ENCODE data around the gene CTSS.
"Not testable (repeated sequence)": the region's sequence is repeated elsewhere in the genome, so short reads cannot be mapped to it uniquely, and the experiment has no call there.

The CTSS gene

DNA sequence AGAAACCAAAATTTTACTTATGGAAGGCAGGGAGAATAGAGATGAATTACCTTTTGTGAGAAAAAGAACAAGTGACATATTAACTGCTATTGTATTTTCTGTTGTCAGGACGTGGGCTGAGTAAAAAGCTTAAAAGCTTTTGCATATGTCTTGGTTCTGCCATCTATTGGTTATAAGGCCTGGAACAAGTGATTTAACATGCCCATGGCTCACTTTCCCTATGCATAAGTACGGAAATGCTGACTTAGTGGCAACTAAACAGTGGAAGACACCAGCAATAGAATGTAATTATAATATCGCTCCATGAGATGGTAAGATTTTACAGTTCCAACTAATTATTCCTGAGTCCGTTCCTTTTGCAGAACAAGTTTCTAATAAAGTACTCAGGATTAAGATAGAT lies 6.7 kb upstream of the CTSS start:
- DNase-seq: no peak

GRCh38 chr1:150767704-150768103 lies 2.1 kb upstream of the CTSS start:
- DNase-seq: not testable (repeated sequence)

DNA sequence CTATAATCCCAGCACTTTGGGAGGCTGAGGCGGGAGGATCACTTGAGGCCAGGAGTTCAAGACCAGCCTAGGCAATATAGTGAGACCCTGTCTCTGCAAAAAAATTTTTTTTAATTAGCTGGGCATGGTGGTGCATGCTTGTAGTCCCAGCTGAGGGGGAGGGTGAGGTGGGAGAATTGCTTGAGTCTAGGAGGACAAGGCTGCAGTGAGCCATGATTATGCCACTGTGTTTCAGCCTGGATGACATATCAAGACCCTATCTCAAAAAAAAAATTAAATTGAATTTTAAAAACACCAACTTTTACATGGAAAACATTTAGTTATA lies 361 bp upstream of the CTSS start:
- DNase-seq: not testable (repeated sequence)

GRCh38 chr1:150764617-150765101 lies 919 bp downstream of the CTSS start:
- no peak for DNase-seq

GRCh38 chr1:150763018-150763417 lies 2.6 kb downstream of the CTSS start:
- DNase-seq: no peak

- no peak for DNase-seq
Observed at GRCh38 chr1:150762552-150762951, 3.0 kb downstream of the CTSS start.

DNA sequence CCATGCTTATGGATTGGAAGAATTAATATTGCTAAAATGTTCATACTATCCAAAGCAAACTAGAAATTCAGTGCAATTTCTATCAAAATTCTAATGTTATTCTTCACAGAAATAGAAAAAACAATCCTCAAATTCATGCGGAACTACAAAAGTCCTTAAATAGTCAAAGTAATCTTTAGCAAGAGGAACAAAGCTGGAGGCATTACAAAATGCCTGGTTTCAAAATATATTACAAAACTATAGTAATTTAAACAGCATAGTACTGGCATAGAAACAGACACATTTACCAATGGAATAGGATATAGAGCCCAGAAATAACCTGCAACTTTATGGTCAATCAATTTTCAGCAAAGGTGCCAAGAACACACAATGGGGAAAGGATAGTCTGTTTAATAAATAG lies 3.8 kb downstream of the CTSS start:
- DNase-seq: no peak

- no peak for DNase-seq
Observed at GRCh38 chr1:150760013-150760412, 5.6 kb downstream of the CTSS start.

DNA sequence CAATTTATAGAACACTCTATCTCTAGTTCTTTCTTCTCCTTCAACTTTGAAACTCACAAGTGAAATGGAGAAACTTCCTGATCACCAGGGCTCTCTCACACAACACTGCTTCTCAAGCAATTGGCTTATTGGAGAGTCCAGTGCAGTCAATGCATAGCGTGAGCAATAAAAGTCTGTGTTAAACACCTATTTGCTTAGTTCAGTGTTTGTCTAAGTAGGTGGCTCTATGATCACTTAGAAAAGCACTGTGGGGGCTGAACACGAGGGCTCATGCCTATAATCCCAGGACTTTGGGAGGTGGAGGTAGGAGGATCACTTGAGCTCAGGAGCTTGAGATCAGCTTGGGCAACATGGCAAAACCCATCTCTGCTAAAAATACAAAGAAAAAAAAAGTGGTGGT lies 12.2 kb downstream of the CTSS start:
- no peak for DNase-seq

DNA sequence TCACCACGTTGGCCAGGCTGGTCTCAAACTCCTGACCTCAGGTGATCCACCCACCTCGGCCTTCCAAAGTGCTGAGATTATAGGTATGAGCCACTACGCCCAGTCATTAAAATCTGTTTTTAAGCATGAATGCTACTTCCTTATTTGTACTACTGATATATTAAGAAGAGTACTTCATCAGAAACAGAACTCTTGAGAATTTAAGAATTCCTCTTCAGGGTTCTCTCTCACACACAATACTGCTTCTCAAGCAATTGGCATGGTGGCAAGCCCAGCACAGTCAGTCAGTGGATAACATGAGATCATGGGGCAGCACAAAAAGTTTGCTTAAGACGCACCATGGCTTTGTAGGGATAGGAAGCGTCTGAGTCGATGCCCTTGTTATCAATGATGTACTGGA lies 14.1 kb downstream of the CTSS start:
- DNase-seq: no peak

DNA sequence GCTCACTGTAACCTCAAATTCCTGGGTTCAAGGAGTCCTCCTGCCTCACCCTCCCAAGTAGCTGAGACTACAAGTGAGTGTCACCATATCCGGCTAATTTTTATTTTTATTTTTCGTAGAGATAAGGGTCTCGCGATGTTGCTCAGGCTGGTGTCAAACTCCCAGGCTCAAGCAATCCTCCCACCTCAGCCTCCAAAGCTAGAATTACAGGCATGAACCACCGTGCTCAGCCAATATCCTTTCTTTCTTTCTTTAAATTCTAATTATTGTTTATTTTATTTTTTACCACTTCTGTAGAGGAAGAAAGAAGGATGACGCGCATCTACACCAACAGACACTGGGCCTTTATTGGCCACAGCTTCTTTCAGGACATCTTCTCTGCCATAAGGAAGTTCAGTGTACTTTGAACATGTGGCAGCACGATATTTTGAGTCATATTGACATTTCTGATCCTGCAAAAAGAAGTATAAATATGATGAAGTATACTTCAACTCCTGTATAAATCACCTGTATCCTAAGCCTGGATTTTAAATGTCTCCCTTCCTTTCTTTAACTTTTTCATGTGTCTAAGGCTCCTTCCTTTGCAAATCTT lies 15.8 kb downstream of the CTSS start:
- DNase-seq: no peak

DNA sequence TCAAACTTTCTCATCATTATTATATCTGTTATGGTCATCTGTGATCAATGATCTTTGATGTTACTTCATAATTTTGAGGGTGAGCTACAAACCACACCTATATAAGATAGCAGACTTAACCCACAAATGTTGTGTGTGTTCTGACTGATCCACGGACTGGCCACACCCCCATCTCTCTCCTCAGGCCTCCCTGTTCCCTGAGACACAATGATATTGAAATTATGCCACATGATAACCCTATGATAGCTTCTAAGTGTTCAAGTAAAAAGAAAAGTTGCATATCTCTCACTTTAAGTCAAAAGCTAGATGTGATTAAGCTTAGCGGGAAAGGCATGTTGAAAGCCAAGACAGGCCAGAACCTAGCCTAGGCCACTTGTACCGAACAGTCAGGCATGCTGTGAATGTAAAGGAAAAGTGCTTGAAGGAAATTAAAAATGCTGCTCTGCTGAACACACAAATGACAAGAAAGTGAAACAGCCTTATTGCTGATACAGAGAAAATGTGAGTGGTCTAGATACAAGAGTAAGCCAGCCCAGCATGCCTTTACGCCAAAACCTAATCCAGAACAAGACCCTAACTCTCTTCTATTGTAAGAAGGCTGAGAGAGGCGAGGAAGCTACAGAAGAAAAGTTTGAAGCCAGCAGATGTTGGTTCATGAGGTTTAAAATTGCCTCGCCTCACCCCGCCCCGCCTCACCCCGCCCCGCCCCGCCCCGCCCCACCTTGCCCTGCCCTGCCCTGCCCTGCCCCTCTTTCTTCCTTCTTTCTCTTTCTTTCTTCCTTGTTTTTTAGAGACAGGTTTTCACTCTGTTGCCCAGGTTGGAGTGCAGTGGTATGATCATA lies 16.5 kb downstream of the CTSS start:
- no peak for DNase-seq

GRCh38 chr1:150730130-150730721 lies 35.4 kb downstream of the CTSS start:
- DNase-seq: no peak

DNA sequence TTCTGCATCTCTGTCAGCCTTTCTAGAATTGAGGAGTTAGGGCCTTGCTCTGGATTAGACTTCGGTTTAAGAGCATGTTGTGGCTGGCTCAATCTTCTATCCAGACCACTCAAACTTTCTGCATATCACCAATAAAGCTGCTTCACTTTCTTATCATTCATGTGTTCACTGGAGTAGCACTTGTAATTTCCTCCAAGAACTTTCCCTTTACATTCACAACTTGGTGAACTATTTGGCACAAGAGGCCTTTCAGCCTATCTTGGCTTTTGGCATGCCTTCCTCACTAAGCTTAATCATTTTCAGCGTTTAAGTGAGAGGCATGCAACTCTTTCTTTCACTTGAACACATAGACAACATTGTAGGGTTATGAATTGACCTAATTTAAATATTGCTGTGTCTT lies 41.2 kb downstream of the CTSS start:
- no peak for DNase-seq

- DNase-seq: no peak
Observed at GRCh38 chr1:150720703-150721102, 44.9 kb downstream of the CTSS start, which contains the start of gene HORMAD1. Gene HORMAD1, minus strand, starts transcription at chr1:150720895. Its CDS starts 1,390 bp downstream, at chr1:150719505.

- no peak for DNase-seq
Observed at GRCh38 chr1:150720098-150720497, 45.5 kb downstream of the CTSS start.

DNA sequence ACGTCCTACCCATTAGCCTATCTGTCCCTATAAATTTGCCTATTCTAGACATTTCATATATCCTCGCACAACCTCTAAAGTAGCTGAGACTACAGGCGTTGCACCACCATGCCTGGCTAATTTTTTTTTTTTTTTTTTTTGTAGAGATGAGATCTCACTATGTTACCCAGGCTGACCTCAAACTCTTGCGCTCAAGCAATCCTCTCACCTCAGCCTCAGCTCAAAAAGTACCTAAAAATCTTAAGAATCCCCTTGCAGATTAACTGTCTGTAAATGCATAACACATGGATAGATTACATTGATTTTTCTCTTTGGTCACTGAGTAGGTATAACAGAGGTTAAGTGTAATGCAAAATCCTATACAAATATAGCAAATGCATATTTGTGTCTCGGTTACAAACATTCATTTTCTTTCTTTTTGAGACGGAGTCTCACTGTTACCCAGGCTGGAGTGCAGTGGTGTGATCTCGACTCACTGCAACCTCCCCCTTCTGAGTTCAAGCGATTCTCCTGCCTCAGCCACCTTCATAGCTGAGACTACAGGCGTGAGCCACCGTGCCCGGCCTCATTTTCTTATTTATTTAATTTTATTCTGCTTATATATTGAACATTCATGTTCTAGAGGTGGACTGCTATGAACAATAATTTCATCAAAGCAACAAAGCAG lies 47.2 kb downstream of the CTSS start:
- no peak for DNase-seq

DNA sequence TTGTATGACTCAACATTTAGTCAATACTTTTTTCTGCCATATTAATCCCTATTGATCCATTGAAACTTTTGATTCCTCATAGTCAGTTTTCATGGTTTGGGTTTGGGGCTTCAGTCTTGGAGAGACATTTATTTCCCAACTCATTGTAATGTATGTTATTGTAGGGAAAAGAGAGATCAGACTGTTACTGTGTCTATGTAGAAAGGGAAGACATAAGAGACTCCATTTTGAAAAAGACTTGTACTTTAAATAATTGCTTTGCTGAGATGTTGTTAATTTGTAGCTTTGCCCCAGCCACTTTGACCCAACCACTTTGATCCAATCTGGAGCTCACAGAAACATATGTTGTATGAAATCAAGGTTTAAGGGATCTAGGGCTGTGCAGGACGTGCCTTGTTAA lies 56.5 kb downstream of the CTSS start:
- DNase-seq: not testable (repeated sequence)

GRCh38 chr1:150708595-150708994 lies 57.0 kb downstream of the CTSS start:
- DNase-seq: no peak

GRCh38 chr1:150706091-150706490 lies 59.5 kb downstream of the CTSS start:
- no peak for DNase-seq

DNA sequence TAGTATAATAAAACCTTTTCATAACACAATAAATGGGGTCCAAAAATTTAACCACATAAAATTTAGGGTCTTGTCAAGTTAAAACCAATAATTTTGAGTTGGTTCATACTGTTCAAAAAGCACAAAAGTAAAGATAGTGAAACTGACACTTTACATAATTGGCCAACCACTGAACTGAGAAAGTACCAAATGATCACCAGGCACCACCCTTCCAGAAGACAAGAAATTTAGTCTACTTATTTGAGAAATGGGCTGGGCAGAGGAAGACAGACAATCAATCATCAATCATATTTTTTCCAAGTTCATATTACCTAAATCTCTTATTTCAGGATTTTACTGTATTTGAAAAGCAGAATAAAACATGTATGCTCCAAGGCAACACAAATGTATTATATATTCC lies 62.2 kb downstream of the CTSS start:
- no peak for DNase-seq

GRCh38 chr1:150696995-150697927 lies 68.3 kb downstream of the CTSS start, which contains the start of gene GOLPH3L:
Gene GOLPH3L, minus strand, starts transcription at chr1:150697154. Its CDS starts 2,316 bp downstream, at chr1:150694838.
- peak; percentile 80 for DNase-seq

Measured in activated CD4-positive, alpha-beta T cell treated with anti-CD3 and anti-CD28 coated beads for 1 hour (primary cell).